ENCODE measurements around the gene TNFSF8. TPM values are rescaled to one million over a fixed set of nuclear protein-coding genes. Genes with fewer than 3 reads are reported as not detected.

Gene TNFSF8
- total RNA-seq, 1 donor = not detected

- Histone ChIP-seq H3K79me2 (ENCODE audit: insufficient read depth, low read length) (no peaks in the 10 kb centered on the region), H3K27ac (ENCODE audit: low read depth, low read length) (no peak overlapping the region), H3K36me3 (ENCODE audit: insufficient read depth, low read length) (no peaks in the 10 kb centered on the region), H3K4me2 (ENCODE audit: insufficient read depth, low read length) (peak overlapping the region; percentile 60), H4K20me1 (ENCODE audit: insufficient read depth, low read length) (no peaks in the 10 kb centered on the region), H3K27me3 (ENCODE audit: insufficient read depth, low read length) (peaks cover 15% of the 10 kb centered on the region), H3K9me3 (ENCODE audit: low read depth, low read length) (no peaks in the 10 kb centered on the region), H3K4me3 (ENCODE audit: insufficient read depth, low read length) (peak overlapping the region; percentile 17), H3K4me1 (ENCODE audit: insufficient read depth, low read length) (peaks cover 22% of the 10 kb centered on the region), H2AFZ (ENCODE audit: low read length) (peak overlapping the region; percentile 11)
- no peak for DNase-seq (ENCODE audit: insufficient read length, low spot score, missing footprints)
- TF ChIP-seq CTCF (IDR thresholded peaks at IDR 0.05; ENCODE audit: extremely low read depth, low read depth, low read length) = no peak
These were observed 23.6 kb upstream of the TNFSF8 start for GRCh38 chr9:114953959-114954358.

DNA sequence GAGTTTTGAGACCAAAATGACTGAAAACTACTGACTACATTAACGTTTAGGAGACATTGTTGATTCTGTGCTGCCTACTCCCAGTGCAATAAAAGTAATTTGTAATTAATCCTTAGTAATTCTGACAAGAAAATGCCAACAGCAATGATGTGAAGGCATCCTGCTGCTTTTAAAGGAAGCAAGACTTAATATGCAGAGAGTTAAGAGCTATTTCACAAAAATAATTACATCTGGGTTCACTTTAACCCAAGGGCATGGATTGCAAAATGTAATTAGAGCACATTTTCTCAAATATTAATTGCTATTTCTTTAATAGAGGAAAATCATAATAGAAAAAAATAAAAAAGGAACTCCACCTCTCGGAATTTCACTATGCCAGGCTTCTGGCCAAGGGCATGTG lies 22.7 kb upstream of the TNFSF8 start:
- Histone ChIP-seq H3K27me3 (ENCODE audit: insufficient read depth, low read length) (peaks cover 15% of the 10 kb centered on the region), H4K20me1 (ENCODE audit: insufficient read depth, low read length) (no peaks in the 10 kb centered on the region), H3K36me3 (ENCODE audit: insufficient read depth, low read length) (no peaks in the 10 kb centered on the region), H3K4me2 (ENCODE audit: insufficient read depth, low read length) (no peak overlapping the region), H3K79me2 (ENCODE audit: insufficient read depth, low read length) (no peaks in the 10 kb centered on the region), H3K4me1 (ENCODE audit: insufficient read depth, low read length) (peaks cover 15% of the 10 kb centered on the region), H2AFZ (ENCODE audit: low read length) (no peak overlapping the region), H3K27ac (ENCODE audit: low read depth, low read length) (no peak overlapping the region), H3K9me3 (ENCODE audit: low read depth, low read length) (no peaks in the 10 kb centered on the region), H3K4me3 (ENCODE audit: insufficient read depth, low read length) (no peak overlapping the region)
- TF ChIP-seq CTCF (IDR thresholded peaks at IDR 0.05; ENCODE audit: extremely low read depth, low read depth, low read length) = no peak
- DNase-seq (ENCODE audit: insufficient read length, low spot score, missing footprints) = no peak

GRCh38 chr9:114950761-114951160 lies 20.4 kb upstream of the TNFSF8 start:
- H3K9me3 ChIP-seq (ENCODE audit: low read depth, low read length) = no peaks in the 10 kb centered on the region
- peaks cover 27% of the 10 kb centered on the region for H3K27me3 ChIP-seq (ENCODE audit: insufficient read depth, low read length)
- no peak for DNase-seq (ENCODE audit: insufficient read length, low spot score, missing footprints)
- no peak overlapping the region for H3K4me2 ChIP-seq (ENCODE audit: insufficient read depth, low read length)
- no peaks in the 10 kb centered on the region for H4K20me1 ChIP-seq (ENCODE audit: insufficient read depth, low read length)
- TF ChIP-seq CTCF (IDR thresholded peaks at IDR 0.05; ENCODE audit: extremely low read depth, low read depth, low read length) = no peak
- peaks cover 11% of the 10 kb centered on the region for H3K4me1 ChIP-seq (ENCODE audit: insufficient read depth, low read length)
- no peak overlapping the region for H3K27ac ChIP-seq (ENCODE audit: low read depth, low read length)
- no peaks in the 10 kb centered on the region for H3K79me2 ChIP-seq (ENCODE audit: insufficient read depth, low read length)
- H2AFZ ChIP-seq (ENCODE audit: low read length) = no peak overlapping the region
- no peak overlapping the region for H3K4me3 ChIP-seq (ENCODE audit: insufficient read depth, low read length)
- no peaks in the 10 kb centered on the region for H3K36me3 ChIP-seq (ENCODE audit: insufficient read depth, low read length)

DNA sequence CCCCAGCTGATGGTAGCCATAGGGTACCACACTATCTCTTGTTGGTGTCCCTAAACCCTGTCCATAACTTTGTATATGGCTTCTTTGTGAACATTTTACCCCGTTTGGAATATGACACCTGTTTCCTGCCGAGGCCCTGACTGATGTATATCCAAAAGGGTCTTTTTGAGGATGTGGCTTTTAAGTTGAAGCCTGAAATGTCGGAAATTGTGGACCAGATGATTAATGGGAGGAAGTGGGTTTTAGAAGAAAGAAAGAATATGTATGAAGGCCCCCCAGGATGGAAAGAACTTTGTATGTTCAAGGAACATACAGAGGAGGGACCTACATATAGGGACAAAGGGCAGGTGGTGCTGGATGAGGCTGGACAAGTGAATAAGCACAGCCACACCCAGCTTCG lies 16.7 kb upstream of the TNFSF8 start:
- Histone ChIP-seq H3K36me3 (ENCODE audit: insufficient read depth, low read length) (no peaks in the 10 kb centered on the region), H2AFZ (ENCODE audit: low read length) (no peak overlapping the region), H3K4me1 (ENCODE audit: insufficient read depth, low read length) (no peaks in the 10 kb centered on the region), H3K79me2 (ENCODE audit: insufficient read depth, low read length) (no peaks in the 10 kb centered on the region), H3K27ac (ENCODE audit: low read depth, low read length) (no peak overlapping the region), H3K4me3 (ENCODE audit: insufficient read depth, low read length) (no peak overlapping the region), H3K9me3 (ENCODE audit: low read depth, low read length) (no peaks in the 10 kb centered on the region), H3K4me2 (ENCODE audit: insufficient read depth, low read length) (no peak overlapping the region), H3K27me3 (ENCODE audit: insufficient read depth, low read length) (peaks cover 31% of the 10 kb centered on the region), H4K20me1 (ENCODE audit: insufficient read depth, low read length) (no peaks in the 10 kb centered on the region)
- DNase-seq (ENCODE audit: insufficient read length, low spot score, missing footprints) = no peak
- no peak for TF ChIP-seq CTCF (IDR thresholded peaks at IDR 0.05; ENCODE audit: extremely low read depth, low read depth, low read length)
